ENCODE measurements around the gene LYPD8.

LYPD8 gene

GRCh38 chr1:248697907-248698306 is 57.7 kb downstream of the LYPD8 start:
- no peak for DNase-seq (ENCODE audit: low spot score)

GRCh38 chr1:248696774-248697173 is 58.8 kb downstream of the LYPD8 start:
- DNase-seq (ENCODE audit: low spot score), result no peak

- no peak for DNase-seq (ENCODE audit: low spot score)
Measured at GRCh38 chr1:248696261-248696660, 59.3 kb downstream of the LYPD8 start.

GRCh38 chr1:248695451-248696132 is 60.0 kb downstream of the LYPD8 start:
- no peak for DNase-seq (ENCODE audit: low spot score)

- no peak for DNase-seq (ENCODE audit: low spot score)
Measured at GRCh38 chr1:248691567-248692155, 63.9 kb downstream of the LYPD8 start.
